HG03342 (cell line): ENCODE data around the gene ACCS.

Source experiments
- ATAC-seq: cut with Tn5 transposase; IDR thresholded peaks from one replicate; pipeline ENCODE4 v1.9.1; 2021; ENCODE audit warnings: mild to moderate bottlenecking, moderate library complexity; ENCODE audit not compliant: unreplicated experiment

ACCS gene

DNA sequence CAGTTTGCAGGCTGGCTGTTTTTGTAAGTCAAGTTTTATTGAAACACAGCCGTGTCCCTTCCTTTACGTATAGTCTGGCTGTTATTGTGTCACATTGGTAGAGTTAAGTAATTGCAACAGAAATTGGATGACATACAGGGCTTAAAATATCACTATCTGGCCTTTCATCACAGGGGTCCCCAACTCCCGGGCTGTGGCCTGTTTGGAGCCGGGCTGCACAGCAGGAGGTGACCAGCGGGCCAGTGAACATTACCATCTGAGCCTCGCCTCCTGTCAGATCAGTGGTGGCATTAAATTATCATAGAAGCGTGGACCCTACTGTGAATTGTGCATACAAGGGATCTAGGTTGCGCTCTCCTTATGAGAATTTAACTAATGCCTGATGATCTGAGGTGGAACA lies 61.1 kb downstream of the ACCS start:
- ATAC-seq, result no peak

DNA sequence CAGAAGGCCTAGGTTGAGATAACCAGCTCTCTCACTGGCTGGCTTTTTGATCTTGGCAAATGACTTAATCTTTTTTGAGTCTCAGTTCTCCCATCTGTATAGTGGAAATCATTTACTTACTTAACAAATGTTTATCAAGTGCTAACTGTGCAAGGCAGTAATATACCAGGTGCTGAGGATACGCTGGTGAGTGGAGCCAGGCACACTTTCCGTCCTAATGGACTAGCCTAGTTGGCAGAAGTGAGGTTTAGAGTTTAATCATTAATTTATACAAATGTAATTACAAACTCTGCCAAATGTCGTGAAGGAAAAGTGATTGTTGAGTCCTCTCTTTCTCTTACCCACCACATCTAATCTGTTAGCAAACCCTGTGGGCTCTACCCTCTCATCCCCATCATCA lies 62.7 kb downstream of the ACCS start:
- no peak for ATAC-seq

DNA sequence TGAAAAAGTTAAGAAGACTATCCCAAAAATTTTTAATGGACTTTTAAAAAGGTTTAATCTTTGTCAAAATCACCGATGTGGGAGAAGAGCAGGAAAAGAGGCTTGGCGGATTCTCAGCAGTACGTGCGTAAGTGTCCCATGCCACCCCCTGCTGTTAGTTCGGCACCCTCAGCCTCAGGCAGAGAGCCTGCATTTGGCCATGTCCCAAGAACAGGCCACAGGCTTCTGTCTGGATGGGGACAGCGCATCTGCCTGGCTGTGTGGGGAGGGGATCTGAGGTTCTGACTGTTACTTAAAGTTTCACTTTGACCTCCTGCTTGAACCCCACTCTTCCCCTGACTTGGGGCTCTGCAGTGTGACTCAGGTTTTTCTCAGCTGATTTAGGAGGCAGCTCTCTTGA lies 64.7 kb downstream of the ACCS start:
- no peak for ATAC-seq

DNA sequence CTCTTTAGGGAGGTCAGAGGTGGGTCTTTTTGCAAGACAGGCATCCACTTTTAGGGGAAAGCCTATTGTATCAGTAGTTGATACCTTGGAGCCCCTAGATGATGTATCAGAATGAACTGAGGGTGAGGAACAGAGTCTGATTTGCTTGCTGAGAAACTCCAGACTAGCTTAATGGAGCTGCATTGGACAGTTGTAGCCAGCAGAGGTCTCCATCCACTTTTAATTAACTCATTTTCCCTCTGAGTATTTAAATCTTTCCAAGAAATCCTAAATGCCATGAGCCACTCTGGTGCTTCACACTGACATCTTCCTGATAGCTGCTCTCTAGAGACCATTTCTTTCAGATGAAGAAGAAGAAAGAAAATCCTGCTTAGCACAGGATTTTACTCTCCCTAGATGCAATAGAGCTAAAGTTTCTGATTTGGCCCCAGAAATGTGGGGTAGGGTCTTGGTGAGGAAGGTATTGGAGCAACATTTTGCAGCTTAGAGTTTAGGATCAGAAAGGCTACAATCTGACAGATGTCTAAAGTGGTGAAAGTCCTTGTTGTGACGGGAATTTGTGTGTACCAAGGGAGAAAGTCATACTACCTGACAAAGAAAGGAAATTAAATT lies 67.4 kb downstream of the ACCS start:
- ATAC-seq, result no peak
